ENCODE data around the gene IFI27L1. TPM values are rescaled to one million over a fixed set of nuclear protein-coding genes. Genes with fewer than 3 reads are reported as not detected.

Gene IFI27L1
- total RNA-seq, 1 donor from 2014 or later, result 18.9 TPM

- Histone ChIP-seq H3K36me3 (no peaks in the 10 kb centered on the region), H3K9me3 (no peaks in the 10 kb centered on the region), H3K27me3 (no peaks in the 10 kb centered on the region), H3K4me1 (no peaks in the 10 kb centered on the region), H3K27ac (no peak overlapping the region), H3K4me3 (no peak overlapping the region)
- DNase-seq (ENCODE audit: extremely low spot score in 2 of 2), result no peak
- intact Hi-C loops (cut with DNase I), result no loop called here
- no peak for TF ChIP-seq POLR2A (IDR thresholded peaks at IDR 0.05)
- TF ChIP-seq, protein P1, sequence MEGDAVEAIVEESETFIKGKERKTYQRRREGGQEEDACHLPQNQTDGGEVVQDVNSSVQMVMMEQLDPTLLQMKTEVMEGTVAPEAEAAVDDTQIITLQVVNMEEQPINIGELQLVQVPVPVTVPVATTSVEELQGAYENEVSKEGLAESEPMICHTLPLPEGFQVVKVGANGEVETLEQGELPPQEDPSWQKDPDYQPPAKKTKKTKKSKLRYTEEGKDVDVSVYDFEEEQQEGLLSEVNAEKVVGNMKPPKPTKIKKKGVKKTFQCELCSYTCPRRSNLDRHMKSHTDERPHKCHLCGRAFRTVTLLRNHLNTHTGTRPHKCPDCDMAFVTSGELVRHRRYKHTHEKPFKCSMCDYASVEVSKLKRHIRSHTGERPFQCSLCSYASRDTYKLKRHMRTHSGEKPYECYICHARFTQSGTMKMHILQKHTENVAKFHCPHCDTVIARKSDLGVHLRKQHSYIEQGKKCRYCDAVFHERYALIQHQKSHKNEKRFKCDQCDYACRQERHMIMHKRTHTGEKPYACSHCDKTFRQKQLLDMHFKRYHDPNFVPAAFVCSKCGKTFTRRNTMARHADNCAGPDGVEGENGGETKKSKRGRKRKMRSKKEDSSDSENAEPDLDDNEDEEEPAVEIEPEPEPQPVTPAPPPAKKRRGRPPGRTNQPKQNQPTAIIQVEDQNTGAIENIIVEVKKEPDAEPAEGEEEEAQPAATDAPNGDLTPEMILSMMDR (IDR thresholded peaks at IDR 0.05), result no peak
These were observed 8.4 kb downstream of the IFI27L1 start for GRCh38 chr14:94089479-94089878.

- TF ChIP-seq, protein P1 (IDR thresholded peaks at IDR 0.05), result no peak
- no peak for TF ChIP-seq POLR2AphosphoS5 (IDR thresholded peaks at IDR 0.05; ENCODE audit: insufficient read depth in 1 of 2, low read depth in 1 of 2)
- no peak for TF ChIP-seq POLR2A (IDR thresholded peaks at IDR 0.05)
- no peak for DNase-seq (ENCODE audit: extremely low spot score in 2 of 2)
- H3K4me1 ChIP-seq, result peaks cover 7% of the 10 kb centered on the region
- H3K27ac ChIP-seq, result no peak overlapping the region
- no peak overlapping the region for H3K4me3 ChIP-seq
- intact Hi-C loops (cut with DNase I), result no loop called here
- H3K27me3 ChIP-seq, result no peaks in the 10 kb centered on the region
- H3K36me3 ChIP-seq, result no peaks in the 10 kb centered on the region
- H3K9me3 ChIP-seq, result no peaks in the 10 kb centered on the region
These were observed 12.3 kb downstream of the IFI27L1 start for GRCh38 chr14:94093418-94093817.

GRCh38 chr14:94097091-94097490 lies 16.0 kb downstream of the IFI27L1 start:
- H3K4me1 ChIP-seq, result peaks cover 19% of the 10 kb centered on the region
- H3K4me3 ChIP-seq, result no peak overlapping the region
- no peak for DNase-seq (ENCODE audit: extremely low spot score in 2 of 2)
- no peak overlapping the region for H3K27ac ChIP-seq
- intact Hi-C loops (cut with DNase I), result no loop called here
- no peaks in the 10 kb centered on the region for H3K36me3 ChIP-seq
- no peak for TF ChIP-seq POLR2AphosphoS5 (IDR thresholded peaks at IDR 0.05; ENCODE audit: insufficient read depth in 1 of 2, low read depth in 1 of 2)
- TF ChIP-seq, protein P1 (IDR thresholded peaks at IDR 0.05), result no peak
- TF ChIP-seq POLR2A (IDR thresholded peaks at IDR 0.05), result no peak
- H3K27me3 ChIP-seq, result no peaks in the 10 kb centered on the region
- H3K9me3 ChIP-seq, result no peaks in the 10 kb centered on the region

DNA sequence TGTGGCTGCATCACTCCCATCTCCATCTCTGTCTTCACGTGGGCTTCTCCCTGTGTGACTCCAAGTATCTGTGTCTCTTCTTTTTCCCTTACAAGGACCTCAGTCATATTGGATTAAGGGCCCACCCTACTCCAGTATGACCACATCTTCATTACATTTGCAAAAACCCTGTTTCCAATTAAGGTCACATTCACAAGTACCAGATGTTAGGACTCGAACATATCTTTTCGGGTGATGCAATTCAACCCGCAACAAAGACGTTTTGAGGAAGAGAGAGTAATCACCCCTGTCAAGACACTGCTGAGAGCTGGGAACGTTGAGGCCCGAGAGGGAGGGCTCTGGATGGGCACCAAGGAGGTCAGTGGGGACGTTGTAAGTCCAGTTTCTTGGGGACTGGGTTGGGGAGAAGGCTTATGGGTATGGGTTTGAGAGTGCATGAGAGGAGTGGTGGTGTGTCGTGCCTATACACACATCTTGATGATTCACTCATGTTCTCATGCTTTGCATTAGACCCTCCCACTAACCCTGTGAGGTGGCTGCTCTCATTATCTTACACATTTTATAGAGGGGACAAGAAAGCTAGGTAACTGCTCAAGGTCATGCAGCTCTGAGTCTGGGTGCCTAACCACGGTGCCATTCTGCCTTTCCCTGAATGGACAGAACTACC lies 17.3 kb downstream of the IFI27L1 start:
- no peaks in the 10 kb centered on the region for H3K36me3 ChIP-seq
- peaks cover 19% of the 10 kb centered on the region for H3K4me1 ChIP-seq
- no peak overlapping the region for H3K4me3 ChIP-seq
- TF ChIP-seq POLR2AphosphoS5 (IDR thresholded peaks at IDR 0.05; ENCODE audit: insufficient read depth in 1 of 2, low read depth in 1 of 2), result no peak
- TF ChIP-seq, protein P1 (IDR thresholded peaks at IDR 0.05), result no peak
- no peak for TF ChIP-seq POLR2A (IDR thresholded peaks at IDR 0.05)
- peak overlapping the region; percentile 61 for H3K27ac ChIP-seq
- H3K27me3 ChIP-seq, result no peaks in the 10 kb centered on the region
- peak in 1 of 2 donors; percentile 58 for DNase-seq (ENCODE audit: extremely low spot score in 2 of 2)
- intact Hi-C loops (cut with DNase I), result no loop called here
- H3K9me3 ChIP-seq, result no peaks in the 10 kb centered on the region

- TF ChIP-seq POLR2AphosphoS5 (IDR thresholded peaks at IDR 0.05; ENCODE audit: insufficient read depth in 1 of 2, low read depth in 1 of 2), result no peak
- no peak for TF ChIP-seq POLR2A (IDR thresholded peaks at IDR 0.05)
- TF ChIP-seq, protein P1 (IDR thresholded peaks at IDR 0.05), result no peak
- peak in 1 of 2 donors; percentile 52 for DNase-seq (ENCODE audit: extremely low spot score in 2 of 2)
- H3K27ac ChIP-seq, result peak overlapping the region; percentile 61
- peaks cover 19% of the 10 kb centered on the region for H3K4me1 ChIP-seq
- intact Hi-C loops (cut with DNase I), result no loop called here
- H3K4me3 ChIP-seq, result no peak overlapping the region
- H3K9me3 ChIP-seq, result no peaks in the 10 kb centered on the region
- no peaks in the 10 kb centered on the region for H3K27me3 ChIP-seq
- H3K36me3 ChIP-seq, result no peaks in the 10 kb centered on the region
These were observed 17.9 kb downstream of the IFI27L1 start for GRCh38 chr14:94099006-94099405.

Measured in vagina (tissue), 2 donors.